Peyer's patch (tissue), 4 donors: ENCODE results near the gene CDH8.

ENCODE experiments used
- CTCF ChIP-seq, 6 experiments: fragments of 450-650 bp in 4 of 6; fragments of 200-600 bp in 2 of 6; sonication (generic) in 1 of 6; IDR thresholded peaks; one replicate each; pipeline ENCODE4 v1.5.1; 2017 to 2019; ENCODE audit warnings: antibody characterized with exemption in 6 of 6, mild to moderate bottlenecking in 3 of 6, moderate library complexity in 1 of 6
- POLR2A ChIP-seq, 2 donors: fragments of 450-650 bp; IDR thresholded peaks; one replicate each; pipeline ENCODE4 v1.5.1; 2017; ENCODE audit warnings: antibody characterized with exemption in 2 of 2, mild to moderate bottlenecking in 2 of 2, moderate library complexity in 2 of 2

DNA sequence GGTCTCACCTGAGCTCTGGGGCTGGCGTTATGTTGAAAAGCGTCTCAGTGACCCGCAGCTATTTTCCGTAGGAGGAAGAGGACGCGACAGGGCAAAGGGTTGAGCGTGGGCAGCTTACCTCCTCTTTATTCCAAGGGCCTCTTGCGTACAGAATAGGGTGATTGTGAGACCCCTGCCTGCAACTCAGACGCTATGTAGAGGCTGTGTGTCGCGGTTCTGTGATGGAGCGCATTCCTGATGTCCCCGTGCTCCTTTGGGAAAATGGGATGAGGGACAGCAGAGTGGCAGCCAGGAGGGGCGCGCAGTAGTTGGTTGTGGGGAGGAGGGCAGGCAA is 531 bp upstream of the CDH8 start:
- TF ChIP-seq CTCF (IDR thresholded peaks at IDR 0.05) (no peak), POLR2A (IDR thresholded peaks at IDR 0.05) (no peak)
